Neural progenitor cell (in vitro differentiated cells): ENCODE data around the gene QRFP. TPM values are rescaled to one million over a fixed set of nuclear protein-coding genes. Genes with fewer than 3 reads are reported as not detected.

ENCODE experiments used
- DNase-seq: peaks from one replicate; pipeline ENCODE4 v3.0.0-alpha.2; 2016; ENCODE audit warnings: low spot score
- H2AFZ ChIP-seq: fragments of 200-600 bp; sonication (generic); replicated peaks from 2 replicates; pipeline ENCODE4 v1.6.1; 2016; ENCODE audit warnings: antibody characterized with exemption
- H3F3A ChIP-seq: fragments of 200-600 bp; sonication (generic); 2 replicates; pipeline ENCODE4 v1.6.1; 2016; ENCODE audit warnings: antibody characterized with exemption, low read depth
- H3K27ac ChIP-seq: fragments of 200-600 bp; sonication (generic); 2 replicates; pipeline ENCODE4 v1.5.1; 2016; ENCODE audit warnings: mild to moderate bottlenecking
- H3K27me3 ChIP-seq: fragments of 200-600 bp; sonication (generic); 2 replicates; pipeline ENCODE4 v1.6.1; 2016; ENCODE audit warnings: mild to moderate bottlenecking, moderate library complexity
- H3K36me3 ChIP-seq: fragments of 200-600 bp; sonication (generic); 2 replicates; pipeline ENCODE4 v1.5.1; 2016
- H3K4me1 ChIP-seq: fragments of 200-600 bp; sonication (generic); 2 replicates; pipeline ENCODE4 v1.6.1; 2016; ENCODE audit warnings: mixed run types
- H3K4me2 ChIP-seq: fragments of 200-600 bp; sonication (generic); 2 replicates; pipeline ENCODE4 v1.6.1; 2016
- H3K4me3 ChIP-seq: fragments of 200-600 bp; sonication (generic); 2 replicates; pipeline ENCODE4 v1.5.1; 2016
- H3K79me2 ChIP-seq: fragments of 200-600 bp; sonication (generic); 2 replicates; pipeline ENCODE4 v1.6.1; 2016; ENCODE audit warnings: low read depth
- H3K9ac ChIP-seq: fragments of 200-600 bp; sonication (generic); 2 replicates; pipeline ENCODE4 v1.6.1; 2016
- H3K9me3 ChIP-seq: fragments of 200-600 bp; sonication (generic); 2 replicates; pipeline ENCODE4 v1.5.1; 2016; ENCODE audit warnings: low read depth
- H4K20me1 ChIP-seq: fragments of 200-600 bp; sonication (generic); 2 replicates; pipeline ENCODE4 v1.6.1; 2016; ENCODE audit warnings: low read depth
- H3K27ac Mint-ChIP-seq: 3 replicates; pipeline ENCODE4 v1.8.0; 2021; ENCODE audit warnings: mixed read lengths
- H3K27me3 Mint-ChIP-seq: 2 replicates; pipeline ENCODE4 v1.8.0; 2022; ENCODE audit warnings: low read depth, mild to moderate bottlenecking, inconsistent platforms, moderate library complexity, mixed read lengths; ENCODE audit not compliant: insufficient read depth
- H3K36me3 Mint-ChIP-seq: 3 replicates; pipeline ENCODE4 v1.8.0; 2021; ENCODE audit warnings: mixed read lengths
- H3K4me1 Mint-ChIP-seq: 3 replicates; pipeline ENCODE4 v1.8.0; 2021; ENCODE audit warnings: mixed read lengths
- H3K4me3 Mint-ChIP-seq: 3 replicates; pipeline ENCODE4 v1.8.0; 2021; ENCODE audit warnings: mild to moderate bottlenecking, moderate library complexity, mixed read lengths
- H3K9me3 Mint-ChIP-seq: 3 replicates; pipeline ENCODE4 v1.8.0; 2020; ENCODE audit warnings: mixed read lengths
- EZH2 ChIP-seq: fragments of 200-600 bp; sonication (generic); IDR thresholded peaks from 2 replicates; pipeline ENCODE4 v1.6.1; 2017; ENCODE audit warnings: antibody characterized with exemption, mild to moderate bottlenecking, moderate library complexity
- EZH2phosphoT487 ChIP-seq: fragments of 200-600 bp; sonication (generic); IDR thresholded peaks from 2 replicates; pipeline ENCODE4 v1.6.1; 2017; ENCODE audit warnings: antibody characterized with exemption
- total RNA-seq: library from RNA; depleted of rRNA; stranded (reverse); fragments of >200 nt; gene quantifications from 2 replicates; pipeline ENCODE4 v1.2.3, GENCODE V29; 2015; ENCODE audit warnings: low replicate concordance
- TF ChIP-seq, protein P1 (sequence below): fragments of 200-600 bp; sonication (generic); IDR thresholded peaks from 2 replicates; pipeline ENCODE4 v1.5.1; 2017; ENCODE audit warnings: antibody characterized with exemption, mild to moderate bottlenecking

QRFP gene
- total RNA-seq, 1 donor from 2014 or later: not detected

GRCh38 chr9:130919559-130920145 is 23.0 kb upstream of the QRFP start:
- H3K4me1 ChIP-seq: peaks cover 39% of the 10 kb centered on the region
- Mint-ChIP-seq H3K27ac (no peak overlapping the region), H3K27me3 (peaks cover 33% of the 10 kb centered on the region)

GRCh38 chr9:130918826-130919558 is 22.4 kb upstream of the QRFP start:
- H3K4me1 ChIP-seq: peaks cover 44% of the 10 kb centered on the region
- peaks cover 3% of the 10 kb centered on the region for H3K9me3 Mint-ChIP-seq
- no peaks in the 10 kb centered on the region for H3K36me3 Mint-ChIP-seq
- peaks cover 26% of the 10 kb centered on the region for H4K20me1 ChIP-seq
- H3F3A ChIP-seq: peaks cover 13% of the 10 kb centered on the region
- H3K27ac ChIP-seq: no peak overlapping the region
- DNase-seq: no peak
- H3K9ac ChIP-seq: no peak overlapping the region
- H3K9me3 ChIP-seq: no peaks in the 10 kb centered on the region
- no peak overlapping the region for H3K4me2 ChIP-seq
- H3K79me2 ChIP-seq: no peaks in the 10 kb centered on the region
- TF ChIP-seq, protein P1, sequence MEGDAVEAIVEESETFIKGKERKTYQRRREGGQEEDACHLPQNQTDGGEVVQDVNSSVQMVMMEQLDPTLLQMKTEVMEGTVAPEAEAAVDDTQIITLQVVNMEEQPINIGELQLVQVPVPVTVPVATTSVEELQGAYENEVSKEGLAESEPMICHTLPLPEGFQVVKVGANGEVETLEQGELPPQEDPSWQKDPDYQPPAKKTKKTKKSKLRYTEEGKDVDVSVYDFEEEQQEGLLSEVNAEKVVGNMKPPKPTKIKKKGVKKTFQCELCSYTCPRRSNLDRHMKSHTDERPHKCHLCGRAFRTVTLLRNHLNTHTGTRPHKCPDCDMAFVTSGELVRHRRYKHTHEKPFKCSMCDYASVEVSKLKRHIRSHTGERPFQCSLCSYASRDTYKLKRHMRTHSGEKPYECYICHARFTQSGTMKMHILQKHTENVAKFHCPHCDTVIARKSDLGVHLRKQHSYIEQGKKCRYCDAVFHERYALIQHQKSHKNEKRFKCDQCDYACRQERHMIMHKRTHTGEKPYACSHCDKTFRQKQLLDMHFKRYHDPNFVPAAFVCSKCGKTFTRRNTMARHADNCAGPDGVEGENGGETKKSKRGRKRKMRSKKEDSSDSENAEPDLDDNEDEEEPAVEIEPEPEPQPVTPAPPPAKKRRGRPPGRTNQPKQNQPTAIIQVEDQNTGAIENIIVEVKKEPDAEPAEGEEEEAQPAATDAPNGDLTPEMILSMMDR: no peak
- TF ChIP-seq EZH2phosphoT487 (no peak), EZH2 (no peak)
- H3K27ac Mint-ChIP-seq: peak overlapping the region; percentile 66
- peaks cover 33% of the 10 kb centered on the region for H3K27me3 Mint-ChIP-seq
- no peaks in the 10 kb centered on the region for H3K27me3 ChIP-seq
- no peak overlapping the region for H2AFZ ChIP-seq
- H3K4me3 Mint-ChIP-seq: no peak overlapping the region
- H3K36me3 ChIP-seq: no peaks in the 10 kb centered on the region
- peaks cover 44% of the 10 kb centered on the region for H3K4me1 Mint-ChIP-seq
- no peak overlapping the region for H3K4me3 ChIP-seq

More at GRCh38 chr9:130919559-130920145, 23.0 kb upstream of the QRFP start:
- Histone ChIP-seq H3K9ac (no peak overlapping the region), H3K4me3 (no peak overlapping the region), H3K27me3 (no peaks in the 10 kb centered on the region), H3K4me2 (no peak overlapping the region), H4K20me1 (peaks cover 26% of the 10 kb centered on the region), H3F3A (peaks cover 10% of the 10 kb centered on the region), H2AFZ (no peak overlapping the region), H3K9me3 (no peaks in the 10 kb centered on the region), H3K27ac (no peak overlapping the region), H3K36me3 (no peaks in the 10 kb centered on the region), H3K79me2 (no peaks in the 10 kb centered on the region)
- Mint-ChIP-seq H3K4me3 (no peak overlapping the region), H3K9me3 (peaks cover 3% of the 10 kb centered on the region), H3K36me3 (no peaks in the 10 kb centered on the region), H3K4me1 (peaks cover 42% of the 10 kb centered on the region)
- DNase-seq: no peak
- TF ChIP-seq, protein P1: no peak
- TF ChIP-seq EZH2phosphoT487: no peak
- no peak for TF ChIP-seq EZH2

DNA sequence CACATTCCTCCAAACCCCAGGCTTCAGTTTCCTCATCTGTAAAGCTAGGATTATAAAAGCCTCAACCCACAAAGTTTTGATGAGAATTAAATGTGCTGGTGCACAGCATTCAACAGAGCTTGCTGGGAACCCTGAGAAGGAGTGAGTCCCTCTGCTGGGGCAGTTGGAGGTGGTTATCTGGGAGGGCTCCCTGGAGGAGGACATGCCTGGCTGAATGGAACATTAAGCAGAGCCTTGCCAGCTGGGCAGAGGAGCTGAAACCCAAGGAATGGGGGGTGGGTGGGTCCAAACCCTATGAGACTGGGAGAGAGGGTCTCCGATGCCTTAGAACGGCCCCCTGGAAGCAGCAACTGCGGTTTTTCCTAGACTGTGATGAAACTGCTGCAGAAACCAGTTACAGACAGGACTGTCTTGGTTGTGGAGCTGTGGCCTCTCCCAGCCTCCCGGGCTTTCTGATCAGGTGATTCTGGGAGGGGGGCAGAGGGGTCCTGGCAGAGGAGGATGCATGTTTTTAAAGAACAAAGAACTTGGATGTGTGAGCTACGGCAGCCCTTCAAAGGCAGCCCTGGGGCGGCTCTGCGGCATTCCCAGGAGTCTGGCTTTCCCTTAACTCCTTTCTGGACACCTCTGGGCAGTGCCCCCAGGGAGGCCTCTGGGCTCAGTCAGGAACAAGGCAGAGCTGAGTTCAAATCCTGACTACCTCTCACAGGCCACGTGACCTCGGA is 21.7 kb upstream of the QRFP start:
- Mint-ChIP-seq H3K27ac (no peak overlapping the region), H3K4me3 (no peak overlapping the region), H3K36me3 (no peaks in the 10 kb centered on the region), H3K4me1 (peaks cover 47% of the 10 kb centered on the region), H3K27me3 (peaks cover 33% of the 10 kb centered on the region), H3K9me3 (peaks cover 3% of the 10 kb centered on the region)
- Histone ChIP-seq H3F3A (peaks cover 20% of the 10 kb centered on the region), H3K4me3 (no peak overlapping the region), H3K4me2 (no peak overlapping the region), H4K20me1 (peaks cover 26% of the 10 kb centered on the region), H3K27me3 (no peaks in the 10 kb centered on the region), H3K27ac (no peak overlapping the region), H3K9ac (no peak overlapping the region), H3K36me3 (no peaks in the 10 kb centered on the region), H3K79me2 (no peaks in the 10 kb centered on the region), H2AFZ (no peak overlapping the region), H3K4me1 (peaks cover 51% of the 10 kb centered on the region), H3K9me3 (no peaks in the 10 kb centered on the region)
- TF ChIP-seq EZH2: no peak
- no peak for TF ChIP-seq EZH2phosphoT487
- TF ChIP-seq, protein P1: no peak
- DNase-seq: no peak
